Testis (tissue), 3 donors: ENCODE measurements around the gene GAS2L2. TPM values are rescaled to one million over a fixed set of nuclear protein-coding genes. Genes with fewer than 3 reads are reported as not detected.

ENCODE experiments used
- DNase-seq: peaks from one replicate; pipeline ENCODE4 v3.0.0-alpha.2; 2019
- H3K27ac ChIP-seq, 2 donors: fragments of 200-600 bp; sonication (generic); one replicate each; pipeline ENCODE4 v1.5.1; 2019
- H3K27me3 ChIP-seq: fragments of 200-600 bp; sonication (generic); one replicate; pipeline ENCODE4 v1.5.1; 2019
- H3K36me3 ChIP-seq: fragments of 200-600 bp; sonication (generic); one replicate; pipeline ENCODE4 v1.5.1; 2017; ENCODE audit warnings: low read depth; ENCODE audit errors: missing control alignments
- H3K4me1 ChIP-seq: fragments of 200-600 bp; sonication (generic); one replicate; pipeline ENCODE4 v1.5.1; 2019
- H3K4me3 ChIP-seq, 2 donors: fragments of 200-600 bp; sonication (generic); one replicate each; pipeline ENCODE4 v1.5.1; 2017 to 2019
- H3K9me3 ChIP-seq: fragments of 200-600 bp; sonication (generic); one replicate; pipeline ENCODE4 v1.5.1; 2017
- POLR2A ChIP-seq: fragments of 450-650 bp; IDR thresholded peaks from one replicate; pipeline ENCODE4 v1.6.1; 2017; ENCODE audit warnings: antibody characterized with exemption, mild to moderate bottlenecking, moderate library complexity
- WGBS, 2 donors: methylation state at CpG; one replicate each; pipeline ENCODE4 v1.1.5; 2018; 5-methylcytosine and 5-hydroxymethylcytosine counted together
- intact Hi-C: fragments of 100-400 bp; cut with DNase I; formaldehyde crosslinking; loops from one replicate; pipeline ENCODE4 v1.15.1; 2023; ENCODE audit warnings: low total_unique reads
- polyA plus RNA-seq: library from polyadenylated mRNA; stranded (reverse); fragments of 350-450 nt; fragmentation: Illumina TruSeq; extraction: RNeasy Lipid Tissue Mini Kit (QIAGEN cat#74804); gene quantifications from one replicate; pipeline ENCODE4 v1.2.3, GENCODE V29; 2014; ENCODE audit warnings: low read depth, low replicate concordance; ENCODE audit not compliant: insufficient read depth
- total RNA-seq, 2 donors: library from RNA; depleted of rRNA; stranded (reverse); fragments of >200 nt; gene quantifications; one replicate each; pipeline ENCODE4 v1.2.3, GENCODE V29; 2016
- TF ChIP-seq, protein P1 (sequence below), 3 experiments: fragments of 450-650 bp in 2 of 3; fragments of 200-600 bp in 1 of 3; sonication (generic) in 1 of 3; IDR thresholded peaks; one replicate each; pipeline ENCODE4 v1.5.1; 2016 to 2019; ENCODE audit warnings: antibody characterized with exemption in 3 of 3, mild to moderate bottlenecking in 2 of 3, moderate library complexity in 1 of 3

Gene GAS2L2
- total and polyA plus RNA-seq, 3 donors from 2014 or later: 0.31 to 0.71 (median 0.62) TPM

- no peaks in the 10 kb centered on the region for H3K36me3 ChIP-seq
- H3K4me1 ChIP-seq: peaks cover 8% of the 10 kb centered on the region
- TF ChIP-seq, protein P1, sequence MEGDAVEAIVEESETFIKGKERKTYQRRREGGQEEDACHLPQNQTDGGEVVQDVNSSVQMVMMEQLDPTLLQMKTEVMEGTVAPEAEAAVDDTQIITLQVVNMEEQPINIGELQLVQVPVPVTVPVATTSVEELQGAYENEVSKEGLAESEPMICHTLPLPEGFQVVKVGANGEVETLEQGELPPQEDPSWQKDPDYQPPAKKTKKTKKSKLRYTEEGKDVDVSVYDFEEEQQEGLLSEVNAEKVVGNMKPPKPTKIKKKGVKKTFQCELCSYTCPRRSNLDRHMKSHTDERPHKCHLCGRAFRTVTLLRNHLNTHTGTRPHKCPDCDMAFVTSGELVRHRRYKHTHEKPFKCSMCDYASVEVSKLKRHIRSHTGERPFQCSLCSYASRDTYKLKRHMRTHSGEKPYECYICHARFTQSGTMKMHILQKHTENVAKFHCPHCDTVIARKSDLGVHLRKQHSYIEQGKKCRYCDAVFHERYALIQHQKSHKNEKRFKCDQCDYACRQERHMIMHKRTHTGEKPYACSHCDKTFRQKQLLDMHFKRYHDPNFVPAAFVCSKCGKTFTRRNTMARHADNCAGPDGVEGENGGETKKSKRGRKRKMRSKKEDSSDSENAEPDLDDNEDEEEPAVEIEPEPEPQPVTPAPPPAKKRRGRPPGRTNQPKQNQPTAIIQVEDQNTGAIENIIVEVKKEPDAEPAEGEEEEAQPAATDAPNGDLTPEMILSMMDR (IDR thresholded peaks at IDR 0.05): peak; percentile 67 to 91 (median 90)
- no peak for TF ChIP-seq POLR2A
- DNase-seq: peak; percentile 88
- H3K9me3 ChIP-seq: no peaks in the 10 kb centered on the region
- no peaks in the 10 kb centered on the region for H3K27me3 ChIP-seq
- intact Hi-C loops: no loop called here
- WGBS, 2 donors: 29 to 42% methylated on average over 11 to 12 of the region's 12 CpGs
- no peak overlapping the region for H3K27ac ChIP-seq
- H3K4me3 ChIP-seq: no peak overlapping the region
Measured at GRCh38 chr17:35747540-35748017, 5.5 kb downstream of the GAS2L2 start.

- 86 to 89% methylated on average over 11 to 15 of the region's 15 CpGs for WGBS, 2 donors
- Histone ChIP-seq H3K36me3 (no peaks in the 10 kb centered on the region), H3K4me3 (no peak overlapping the region), H3K9me3 (no peaks in the 10 kb centered on the region), H3K27ac (no peak overlapping the region), H3K4me1 (peaks cover 8% of the 10 kb centered on the region), H3K27me3 (no peaks in the 10 kb centered on the region)
- TF ChIP-seq, protein P1 (IDR thresholded peaks at IDR 0.05): no peak
- TF ChIP-seq POLR2A: no peak
- intact Hi-C loops: no loop called here
- DNase-seq: no peak
Measured at GRCh38 chr17:35745749-35746320, 7.2 kb downstream of the GAS2L2 start.

- peaks cover 7% of the 10 kb centered on the region for H3K4me1 ChIP-seq
- no peaks in the 10 kb centered on the region for H3K9me3 ChIP-seq
- no peaks in the 10 kb centered on the region for H3K36me3 ChIP-seq
- no peak overlapping the region for H3K4me3 ChIP-seq
- 60 to 86% methylated on average over 1 to 7 of the region's 7 CpGs for WGBS, 2 donors
- intact Hi-C loops: no loop called here
- no peaks in the 10 kb centered on the region for H3K27me3 ChIP-seq
- H3K27ac ChIP-seq: no peak overlapping the region
- no peak for DNase-seq
- TF ChIP-seq, protein P1 (IDR thresholded peaks at IDR 0.05): no peak
- TF ChIP-seq POLR2A: no peak
Measured at GRCh38 chr17:35745246-35745645, 7.8 kb downstream of the GAS2L2 start.

GRCh38 chr17:35744830-35745229, 8.2 kb downstream of the GAS2L2 start:
- Histone ChIP-seq H3K27ac (no peak overlapping the region), H3K27me3 (no peaks in the 10 kb centered on the region), H3K36me3 (no peaks in the 10 kb centered on the region), H3K4me1 (peaks cover 3% of the 10 kb centered on the region), H3K4me3 (no peak overlapping the region), H3K9me3 (no peaks in the 10 kb centered on the region)
- intact Hi-C loops: no loop called here
- WGBS, 2 donors: 83% methylated on average over 4 to 6 of the region's 8 CpGs
- no peak for DNase-seq
- TF ChIP-seq POLR2A: no peak
- TF ChIP-seq, protein P1 (IDR thresholded peaks at IDR 0.05): no peak
